HG03196 (cell line): ENCODE results near the gene PRSS21.

Experiments
- ATAC-seq: cut with Tn5 transposase; IDR thresholded peaks from one replicate; pipeline ENCODE4 v1.9.1; 2021; ENCODE audit not compliant: unreplicated experiment

PRSS21 gene

GRCh38 chr16:2860826-2861567 lies 44.0 kb downstream of the PRSS21 start:
- no peak for ATAC-seq

- ATAC-seq: no peak
Measured at GRCh38 chr16:2865651-2866050, 48.6 kb downstream of the PRSS21 start.

GRCh38 chr16:2866431-2866830 lies 49.4 kb downstream of the PRSS21 start:
- ATAC-seq: no peak

- no peak for ATAC-seq
Measured at GRCh38 chr16:2867661-2867986, 50.6 kb downstream of the PRSS21 start.

- ATAC-seq: peak; percentile 90
Measured at GRCh38 chr16:2867987-2868789, 51.2 kb downstream of the PRSS21 start.
